ENCODE results near the gene KDM1A.
A peak's percentile ranks its signal among the peaks of the same experiment; 100 is the strongest.
"Not testable (repeated sequence)": the region's sequence is repeated elsewhere in the genome, so short reads cannot be mapped to it uniquely, and the experiment has no call there.

The KDM1A gene

DNA sequence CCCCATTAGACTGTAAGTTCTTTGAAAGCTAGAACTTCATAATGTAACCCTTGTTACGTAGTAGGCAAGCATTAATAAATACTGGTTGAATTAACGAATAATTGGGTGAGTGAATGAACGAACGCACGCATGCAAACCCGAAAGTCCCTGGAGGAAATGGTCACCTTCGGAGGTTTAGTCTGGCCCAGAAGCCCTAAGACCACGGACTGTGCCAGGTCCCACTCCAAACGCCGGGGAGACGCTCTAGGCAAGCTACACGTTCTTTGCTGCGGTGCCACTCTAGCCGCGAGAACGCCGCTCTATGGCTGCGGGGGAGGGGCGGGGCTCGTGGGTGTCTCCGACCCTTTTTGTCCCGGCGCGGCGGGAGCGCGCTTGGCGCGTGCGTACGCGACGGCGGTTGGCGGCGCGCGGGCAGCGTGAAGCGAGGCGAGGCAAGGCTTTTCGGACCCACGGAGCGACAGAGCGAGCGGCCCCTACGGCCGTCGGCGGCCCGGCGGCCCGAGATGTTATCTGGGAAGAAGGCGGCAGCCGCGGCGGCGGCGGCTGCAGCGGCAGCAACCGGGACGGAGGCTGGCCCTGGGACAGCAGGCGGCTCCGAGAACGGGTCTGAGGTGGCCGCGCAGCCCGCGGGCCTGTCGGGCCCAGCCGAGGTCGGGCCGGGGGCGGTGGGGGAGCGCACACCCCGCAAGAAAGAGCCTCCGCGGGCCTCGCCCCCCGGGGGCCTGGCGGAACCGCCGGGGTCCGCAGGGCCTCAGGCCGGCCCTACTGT, at the start of gene KDM1A:
TSS of gene KDM1A (plus strand) at position 375 of the 769 bp plus-strand sequence. CDS start at position 504, 129 bp downstream.
- DNase-seq (ENCODE audit: low spot score) = peak; percentile 96

DNA sequence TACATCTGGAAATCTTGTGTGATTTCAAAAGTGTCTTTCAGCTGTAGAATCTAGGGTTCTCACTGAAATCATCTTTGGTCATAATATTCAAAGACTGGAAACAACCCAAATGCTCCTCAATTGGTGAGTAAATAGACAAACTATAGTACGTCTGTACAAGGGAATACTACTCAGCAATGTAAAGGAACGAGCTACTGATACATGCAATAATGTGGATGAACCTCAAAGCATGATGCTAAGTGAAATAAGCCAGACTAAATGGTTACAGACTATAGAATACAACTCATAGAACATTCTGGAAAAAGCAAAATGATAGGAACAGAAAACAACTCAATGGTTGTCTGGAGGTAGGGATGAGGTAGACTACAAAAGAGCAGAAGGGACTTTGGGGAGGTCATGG, 49.2 kb upstream of the KDM1A start:
- DNase-seq (ENCODE audit: low spot score) = no peak

DNA sequence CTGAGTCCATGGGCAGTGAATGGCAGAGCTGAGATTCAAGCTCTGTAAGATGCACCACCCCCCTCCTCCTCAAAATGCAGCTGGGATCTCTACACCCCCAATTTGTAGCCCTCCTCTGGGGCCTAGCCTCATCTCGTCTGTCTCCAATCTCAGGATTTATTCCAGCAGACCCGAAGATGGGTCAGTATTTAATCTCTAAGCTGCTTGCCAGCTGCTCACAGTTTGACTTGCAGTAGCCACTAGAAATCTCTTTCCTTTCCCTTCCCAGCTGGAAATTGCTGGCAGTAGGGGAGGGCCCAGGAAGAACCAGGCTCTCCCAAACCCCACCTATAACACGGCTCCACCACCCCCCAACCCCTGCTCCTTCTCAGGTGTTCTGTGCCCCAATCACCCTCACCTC, 48.1 kb upstream of the KDM1A start:
- no peak for DNase-seq (ENCODE audit: low spot score)

DNA sequence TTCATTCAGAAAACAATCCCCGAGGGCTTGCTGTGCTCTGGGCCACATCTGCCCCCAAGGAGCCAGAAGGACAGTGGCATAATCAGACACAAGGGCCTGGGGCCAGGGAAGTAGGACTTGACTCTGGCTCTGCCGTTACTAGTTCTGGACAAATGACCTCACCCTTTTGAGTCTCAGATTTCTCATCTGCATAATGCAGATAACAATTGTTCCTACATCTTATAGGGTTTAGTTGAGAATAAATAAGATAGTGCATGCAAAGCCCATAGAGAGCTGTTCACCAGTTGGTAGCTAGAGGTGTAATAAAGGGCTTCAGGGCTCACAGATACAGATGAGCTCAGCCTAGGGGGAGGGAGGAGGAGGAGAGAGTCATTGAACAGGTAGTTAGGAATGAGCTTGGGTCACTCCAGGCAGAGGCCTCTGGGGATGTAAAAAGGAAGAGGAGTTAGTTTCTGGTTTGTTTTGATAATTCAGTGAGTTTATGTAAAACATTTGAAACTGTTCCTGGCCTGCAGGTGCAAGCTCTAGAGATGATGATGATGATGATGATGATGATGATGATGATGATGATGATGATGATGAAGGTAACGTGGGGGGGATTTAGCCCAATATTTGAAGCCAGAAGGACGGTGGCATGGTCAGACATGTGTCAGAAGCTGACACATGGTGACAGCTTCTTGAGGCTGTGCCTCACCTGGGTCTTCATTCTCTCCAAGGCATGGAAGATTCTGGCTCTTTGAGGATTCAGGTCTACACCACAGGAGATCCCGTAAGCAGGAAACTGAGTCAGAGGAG, 47.5 kb upstream of the KDM1A start:
- no peak for DNase-seq (ENCODE audit: low spot score)

DNA sequence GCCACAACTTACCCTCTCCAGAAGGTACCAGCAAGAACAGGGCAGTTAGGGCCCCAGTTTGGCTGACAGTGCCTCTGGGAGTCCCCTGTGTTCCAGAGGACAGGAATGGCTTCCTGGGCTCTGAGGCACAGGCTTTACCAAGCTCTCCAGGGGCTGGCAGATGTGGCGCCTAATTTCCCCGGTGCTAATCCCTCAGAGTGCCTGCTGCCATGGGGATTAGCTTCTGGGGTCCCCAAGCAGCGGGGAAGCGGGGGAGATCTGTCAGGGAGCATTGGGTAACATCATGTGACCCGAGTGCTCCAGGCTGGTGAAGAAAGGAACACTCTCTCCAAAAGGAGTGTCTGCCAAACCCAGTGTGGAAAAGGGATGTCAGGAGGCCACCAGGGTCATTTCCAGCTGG, 46.5 kb upstream of the KDM1A start, which contains the start of gene LACTBL1:
TSS of gene LACTBL1 (minus strand) at position 107 of the 400 bp plus-strand sequence. CDS start 550 bp downstream, outside the sequence.
- DNase-seq (ENCODE audit: low spot score) = no peak

DNA sequence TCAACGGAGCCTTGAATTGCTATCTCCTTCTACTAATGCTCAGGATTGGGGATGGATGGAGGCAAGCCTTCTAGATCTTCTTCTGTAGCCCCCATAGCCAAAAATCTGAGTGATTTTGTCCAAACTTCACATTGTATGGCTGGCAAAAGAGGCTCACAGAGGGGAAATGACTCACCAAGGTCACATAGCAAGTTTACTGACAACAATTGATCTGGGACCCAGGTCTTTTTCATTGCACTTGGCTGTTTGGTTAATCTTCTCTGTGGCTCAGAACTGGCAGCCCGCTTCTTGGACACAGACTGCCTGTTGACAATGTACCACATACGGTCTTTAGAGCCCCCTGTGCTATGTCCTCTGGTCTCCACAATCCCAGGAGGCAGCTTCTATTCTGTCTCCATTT, 43.6 kb upstream of the KDM1A start:
- DNase-seq (ENCODE audit: low spot score) = no peak

DNA sequence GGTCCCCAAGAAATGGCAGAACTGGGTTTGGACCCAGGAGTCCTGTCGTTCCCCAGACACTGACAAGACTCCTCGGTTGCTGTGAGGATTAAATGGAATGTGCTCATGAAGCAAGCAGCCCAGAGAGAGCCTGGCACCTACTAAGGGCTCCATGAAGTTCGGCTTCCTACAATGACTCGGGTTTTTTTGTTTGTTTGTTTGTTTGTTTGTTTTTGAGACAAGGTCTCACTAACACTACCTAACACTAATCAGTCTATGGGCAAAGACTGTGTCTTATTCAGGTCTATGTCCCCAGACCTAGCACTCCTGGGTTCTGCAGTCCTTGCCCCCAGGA, 43.2 kb upstream of the KDM1A start:
- DNase-seq (ENCODE audit: low spot score) = no peak

DNA sequence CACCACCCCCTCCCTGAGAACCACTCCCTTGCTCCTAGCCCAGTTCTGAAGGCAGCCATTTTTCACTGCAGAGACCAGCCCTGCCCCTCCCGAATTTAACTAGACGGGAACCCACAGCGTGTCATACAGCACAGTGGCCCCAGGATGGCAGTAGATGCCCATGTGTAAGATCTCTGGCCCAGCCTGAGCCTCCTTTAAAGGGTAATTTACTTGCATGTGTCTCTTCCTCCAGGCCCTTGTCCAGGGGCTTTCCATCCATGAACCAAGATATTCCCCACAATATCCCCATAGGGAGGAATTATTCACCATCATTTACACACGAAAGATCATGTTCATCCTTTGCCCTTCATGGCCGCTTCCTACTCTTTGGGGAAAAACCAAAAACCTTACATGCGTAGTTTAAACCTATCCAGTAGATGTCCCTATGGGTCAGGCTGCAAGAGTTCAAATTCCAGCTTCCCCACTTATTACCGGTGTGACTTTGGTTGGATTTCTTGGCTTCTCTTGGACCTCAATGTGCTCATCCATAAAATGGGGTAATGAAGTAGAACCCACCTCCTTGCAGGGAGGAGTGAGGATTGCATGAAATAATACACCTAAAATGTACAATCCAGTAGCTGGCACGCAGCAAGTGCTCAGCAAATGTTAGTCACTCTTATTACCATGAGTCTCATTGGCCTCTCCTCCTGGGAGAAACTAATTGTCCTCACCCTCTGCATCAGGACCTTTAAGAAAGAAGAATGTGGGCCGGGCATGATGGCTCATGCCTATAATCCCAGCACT, 42.6 kb upstream of the KDM1A start:
- peak; percentile 83 for DNase-seq (ENCODE audit: low spot score)

DNA sequence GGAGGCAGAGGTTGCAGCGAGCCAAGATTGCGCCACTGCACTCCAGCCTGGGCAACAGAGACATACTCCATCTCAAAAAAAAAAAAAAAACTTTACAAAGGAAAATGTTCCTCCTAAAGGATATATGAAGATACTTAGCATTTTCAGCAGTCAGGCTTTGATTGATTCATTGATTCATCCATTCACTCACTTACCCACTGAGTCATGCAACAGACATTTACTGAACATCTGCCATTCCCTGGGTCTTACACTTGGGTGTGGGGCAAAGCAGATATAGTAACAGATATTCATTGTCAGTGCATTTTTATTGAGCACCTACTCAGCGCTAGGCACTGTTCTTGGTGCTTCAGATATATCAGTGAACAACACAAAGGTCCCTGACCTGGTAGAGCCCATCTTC, 41.0 kb upstream of the KDM1A start:
- no peak for DNase-seq (ENCODE audit: low spot score)

DNA sequence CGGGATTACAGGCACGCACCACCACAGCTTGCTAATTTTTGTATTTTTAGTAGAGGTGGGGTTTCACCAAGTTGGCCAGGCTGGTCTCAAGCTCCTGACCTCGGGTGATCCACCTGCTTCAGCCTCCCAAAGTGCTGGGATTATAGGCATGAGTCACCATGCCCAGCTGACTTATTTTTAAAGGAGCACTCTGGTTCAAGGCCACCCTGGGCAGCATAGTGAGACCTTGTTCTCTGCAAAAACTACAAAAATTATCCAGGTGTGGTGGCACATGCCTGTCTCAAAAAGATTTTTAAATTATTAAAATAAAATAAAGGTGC, 38.8 kb upstream of the KDM1A start:
- not testable (repeated sequence) for DNase-seq (ENCODE audit: low spot score)

DNA sequence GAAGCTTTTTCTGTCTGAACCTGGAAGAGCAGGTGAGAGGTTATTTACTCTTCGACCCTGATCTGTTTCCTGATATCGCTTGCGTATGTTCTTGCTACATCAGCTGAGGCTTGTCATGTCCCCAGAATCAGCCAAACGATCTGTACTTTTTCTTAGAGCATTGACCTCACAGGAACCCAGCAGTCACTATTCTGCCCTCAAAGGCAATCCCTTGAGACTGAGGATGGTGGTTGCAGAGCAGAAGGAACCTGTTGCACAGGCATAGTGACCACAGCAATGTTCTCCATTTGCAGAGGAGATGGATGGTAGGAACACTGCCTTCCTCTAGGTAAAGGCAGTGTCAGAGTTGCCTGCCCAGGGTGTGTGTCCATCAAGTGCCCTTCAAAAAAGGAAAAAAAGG, 35.3 kb upstream of the KDM1A start:
- DNase-seq (ENCODE audit: low spot score) = no peak

DNA sequence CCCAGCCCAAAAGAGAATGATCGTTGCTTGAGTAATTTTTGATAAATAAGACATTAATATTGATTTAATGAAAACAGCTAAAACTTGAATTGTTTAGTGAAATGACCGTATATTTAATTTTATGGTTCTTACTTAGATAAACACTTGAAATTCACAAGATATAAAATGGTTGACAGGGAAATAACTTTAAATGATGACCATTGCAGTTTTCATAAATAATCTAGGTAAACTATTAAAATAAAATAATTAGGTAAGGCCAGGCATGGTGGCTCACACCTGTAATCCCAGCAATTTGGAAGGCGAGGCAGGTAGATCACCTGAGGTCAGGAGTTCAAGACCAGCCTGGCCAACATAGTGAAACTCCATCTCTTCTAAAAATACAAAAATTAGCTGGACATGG, 26.9 kb upstream of the KDM1A start:
- not testable (repeated sequence) for DNase-seq (ENCODE audit: low spot score)

DNA sequence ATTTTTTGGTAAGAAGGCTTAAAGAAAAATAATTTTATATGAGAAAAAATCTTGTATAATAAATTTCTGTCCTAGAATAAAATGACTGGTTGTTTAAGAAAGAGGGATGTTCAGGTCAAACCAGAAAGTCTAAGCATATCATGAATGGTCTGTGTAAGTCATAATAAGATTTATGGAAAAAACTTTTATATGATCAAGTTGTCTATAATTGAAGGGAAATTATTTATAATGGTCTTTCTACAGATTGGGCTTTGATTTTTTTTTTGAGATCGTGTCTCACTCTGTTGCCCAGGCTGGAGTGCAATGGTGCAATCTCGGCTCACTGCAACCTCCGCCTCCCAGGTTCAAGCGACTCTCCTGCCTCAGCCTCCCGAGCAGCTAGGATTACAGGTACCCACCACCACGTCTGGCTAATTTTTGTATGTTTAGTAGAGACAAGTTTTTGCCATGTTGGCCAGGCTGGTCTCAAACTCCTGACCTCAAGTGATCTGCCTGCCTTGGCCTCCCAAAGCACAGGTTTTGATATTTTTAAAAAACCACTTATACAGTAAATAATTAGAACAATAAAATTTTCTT, 26.0 kb upstream of the KDM1A start:
- DNase-seq (ENCODE audit: low spot score) = not testable (repeated sequence)

DNA sequence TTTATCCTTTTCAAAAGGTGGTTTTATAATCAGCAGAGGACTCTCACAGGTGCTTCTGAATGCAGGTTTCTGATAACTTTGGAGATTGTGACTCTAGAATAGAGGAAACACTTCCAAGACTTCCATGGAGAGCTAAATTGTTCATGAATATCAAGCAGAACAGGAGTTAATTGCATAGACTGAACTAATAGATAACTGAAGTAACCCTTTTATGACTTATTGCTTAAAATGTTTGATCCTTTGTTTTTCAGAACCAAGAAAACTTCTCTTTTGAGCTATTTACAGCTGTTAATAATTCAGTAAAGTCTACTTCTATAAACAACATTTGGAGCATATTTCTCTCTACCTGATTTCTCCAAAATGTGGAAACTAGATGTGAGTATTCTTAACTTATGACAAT, 23.5 kb upstream of the KDM1A start:
- DNase-seq (ENCODE audit: low spot score) = no peak

DNA sequence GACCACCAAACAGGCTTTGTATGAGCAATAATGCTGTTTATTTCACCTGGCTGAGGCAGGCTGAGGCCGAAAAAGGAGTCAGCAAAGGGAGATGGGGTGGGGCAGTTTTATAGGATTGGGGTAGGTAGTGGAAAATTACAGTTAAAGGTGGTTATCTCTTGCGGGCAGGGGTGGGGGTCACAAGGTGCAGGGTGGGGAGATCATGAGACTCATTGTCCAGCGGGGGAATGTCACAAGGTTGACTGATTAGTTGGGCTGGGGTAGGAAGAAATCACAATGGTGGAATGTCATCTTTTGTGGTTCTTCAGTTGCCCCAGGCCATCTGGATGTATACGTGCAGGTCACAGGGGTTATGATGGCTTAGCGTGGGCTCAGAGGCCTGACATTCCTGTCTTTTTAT, 21.7 kb upstream of the KDM1A start:
- not testable (repeated sequence) for DNase-seq (ENCODE audit: low spot score)

DNA sequence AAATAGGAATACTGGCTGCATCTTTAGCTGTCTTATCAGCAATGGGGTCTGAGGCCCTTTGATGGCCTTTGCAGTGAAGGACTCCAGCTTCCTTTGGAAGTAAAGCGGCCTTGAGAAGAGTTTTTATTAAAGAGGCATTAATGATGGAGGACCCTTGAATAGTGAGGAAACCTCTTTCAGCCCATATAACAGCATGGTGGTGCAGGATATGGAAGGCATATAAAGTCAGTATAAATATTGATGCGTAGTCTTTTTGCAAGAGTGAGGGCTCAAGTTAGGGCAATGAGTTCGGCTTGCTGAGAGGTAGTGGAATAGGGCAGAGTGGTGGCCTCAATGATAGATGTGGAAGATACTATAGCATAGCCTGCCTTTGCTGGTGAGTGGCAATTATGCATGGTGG, 19.1 kb upstream of the KDM1A start:
- not testable (repeated sequence) for DNase-seq (ENCODE audit: low spot score)

DNA sequence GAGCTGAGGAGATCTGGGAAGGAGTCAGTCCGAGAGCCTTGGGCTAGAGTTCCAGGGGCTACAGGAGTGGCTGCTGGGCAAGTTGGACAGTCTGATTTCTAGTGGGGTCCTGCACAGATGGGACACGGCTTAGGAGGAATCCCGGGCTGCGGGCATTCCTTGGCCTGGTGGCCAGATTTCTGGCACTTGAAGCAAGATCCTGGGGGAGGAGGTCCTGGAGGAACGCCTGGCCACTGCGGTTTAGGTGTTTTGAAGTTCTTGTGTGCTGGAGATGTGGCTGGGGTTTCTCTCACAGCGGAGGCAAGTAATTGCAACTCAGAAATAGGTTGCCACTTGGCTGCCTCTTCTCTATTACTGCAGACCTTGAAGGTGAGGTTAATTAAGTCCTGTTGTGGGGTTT, 17.1 kb upstream of the KDM1A start:
- DNase-seq (ENCODE audit: low spot score) = not testable (repeated sequence)

DNA sequence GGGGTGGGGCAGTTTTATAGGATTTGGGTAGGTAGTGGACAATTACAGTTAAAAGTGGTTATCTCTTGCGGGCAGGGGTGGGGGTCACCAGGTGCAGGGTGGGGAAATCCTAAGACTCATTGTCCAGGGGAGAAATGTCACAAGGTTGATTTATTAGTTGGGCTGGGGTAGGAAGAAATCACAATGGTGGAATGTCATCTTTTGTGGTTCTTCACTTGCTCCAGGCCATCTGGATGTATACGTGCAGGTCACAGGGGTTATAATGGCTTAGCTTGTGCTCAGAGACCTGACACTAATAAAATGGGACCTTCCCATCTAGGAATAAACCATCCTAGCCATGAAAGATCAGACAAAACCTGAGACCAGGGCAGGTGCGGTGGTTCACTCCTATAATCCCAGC, 15.2 kb upstream of the KDM1A start:
- DNase-seq (ENCODE audit: low spot score) = no peak

DNA sequence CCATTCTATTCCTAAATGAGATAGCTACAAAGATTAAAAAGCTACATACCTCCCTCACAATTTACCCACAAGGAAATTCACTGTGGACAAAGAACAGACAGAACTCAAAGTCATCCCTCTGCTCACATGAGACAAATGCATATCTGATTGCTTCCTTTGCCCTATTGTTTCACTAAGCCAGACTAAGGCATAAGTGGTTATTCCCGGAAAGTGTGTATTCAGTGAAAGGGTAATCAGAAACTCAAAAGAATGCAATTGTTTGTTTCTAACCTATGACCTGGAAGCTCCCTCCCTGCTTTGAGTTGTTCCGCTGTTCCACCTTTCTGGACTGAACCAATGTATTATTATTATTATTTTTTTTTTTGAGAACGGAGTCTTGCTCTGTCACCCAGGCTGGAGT, 14.5 kb upstream of the KDM1A start:
- DNase-seq (ENCODE audit: low spot score) = not testable (repeated sequence)

DNA sequence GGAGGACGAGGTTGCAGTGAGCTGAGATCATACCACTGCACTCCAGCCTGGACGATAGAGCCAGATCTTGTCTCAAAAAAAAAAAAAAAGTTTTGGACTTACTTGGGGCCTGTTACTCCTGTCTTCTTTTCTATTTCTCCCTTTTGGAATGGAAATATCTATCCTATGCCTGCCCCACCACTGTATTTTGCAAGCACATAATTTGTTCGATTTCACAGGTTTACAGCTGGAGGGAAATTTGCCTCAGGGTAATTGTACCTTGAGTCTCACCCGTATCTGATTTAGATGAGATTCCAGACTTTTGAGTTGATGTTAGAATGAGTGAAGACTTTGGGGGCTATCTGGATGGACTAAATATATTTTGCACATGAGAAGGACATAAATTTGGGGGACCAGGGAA, 12.2 kb upstream of the KDM1A start:
- DNase-seq (ENCODE audit: low spot score) = no peak

DNA sequence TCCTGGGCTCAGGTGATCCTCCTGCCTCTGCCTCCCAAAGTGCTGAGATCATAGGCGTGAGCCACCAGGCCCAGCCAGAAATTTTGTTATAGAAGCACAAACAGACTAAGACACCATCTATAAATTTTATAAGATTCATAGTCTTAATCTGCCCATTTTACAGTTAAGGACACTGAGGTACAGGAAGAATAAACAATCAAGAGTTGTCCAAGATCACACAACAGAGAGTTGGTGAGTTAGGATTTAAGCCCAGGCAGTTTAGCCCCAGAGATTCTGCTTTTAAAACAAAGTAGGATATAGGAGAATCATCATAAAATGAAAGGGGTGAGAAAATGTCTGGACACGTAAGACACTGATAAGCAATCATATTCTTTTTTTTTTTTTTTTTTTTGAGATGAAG, 10.4 kb upstream of the KDM1A start:
- DNase-seq (ENCODE audit: low spot score) = no peak

DNA sequence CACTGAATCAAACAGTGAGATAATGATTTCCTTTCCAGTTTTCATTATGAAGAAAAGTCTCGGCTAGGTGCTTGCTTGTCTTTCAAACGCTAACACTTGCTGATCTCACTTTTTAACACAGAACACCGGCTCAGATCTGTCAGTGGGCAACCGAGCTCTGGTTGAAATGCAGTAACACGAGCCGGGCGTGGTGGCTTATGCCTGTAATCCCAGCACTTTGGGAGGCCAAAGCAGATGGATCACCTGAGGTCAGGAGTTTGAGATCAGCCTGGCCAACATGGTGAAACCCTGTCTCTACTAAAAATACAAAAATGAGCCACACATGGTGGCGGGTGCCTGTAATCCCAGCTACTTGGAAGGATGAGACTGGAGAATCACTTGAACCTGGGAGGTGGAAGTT, 9.2 kb upstream of the KDM1A start:
- not testable (repeated sequence) for DNase-seq (ENCODE audit: low spot score)

Data from AG08396 (cell line).